Spleen (tissue), 11 donors: Measurements from ENCODE around the gene DSCAML1. TPM values are rescaled to one million over a fixed set of nuclear protein-coding genes. Genes with fewer than 3 reads are reported as not detected.

Source experiments
- DNase-seq: peaks from one replicate; pipeline ENCODE4 v3.0.0-alpha.2; 2020
- H3K27ac ChIP-seq, 8 donors: fragments of 200-600 bp; sonication (generic) in 7 of 8; 1 replicate in 4 of 8; 2 replicates in 4 of 8; pipeline versions ENCODE4 v1.5.0 to v1.8.0; 2016 to 2021; ENCODE audit warnings: inconsistent platforms in 4 of 8, mild to moderate bottlenecking in 4 of 8, moderate library complexity in 1 of 8
- H3K27me3 ChIP-seq, 7 donors: fragments of 200-600 bp; sonication (generic) in 6 of 7; replicated peaks in 1 of 7; 1 replicate in 4 of 7; 2 replicates in 3 of 7; pipeline versions ENCODE4 v1.5.0 to v1.8.0; 2016 to 2021; ENCODE audit warnings: inconsistent platforms in 3 of 7, mild to moderate bottlenecking in 1 of 7
- H3K36me3 ChIP-seq, 6 donors: fragments of 200-600 bp; sonication (generic) in 5 of 6; 1 replicate in 4 of 6; 2 replicates in 2 of 6; pipeline versions ENCODE4 v1.5.0 to v1.8.0; 2016 to 2021; ENCODE audit warnings: inconsistent platforms in 2 of 6
- H3K4me1 ChIP-seq, 6 donors: fragments of 200-600 bp; sonication (generic) in 5 of 6; 1 replicate in 3 of 6; 2 replicates in 3 of 6; pipeline versions ENCODE4 v1.5.0 to v1.8.0; 2016 to 2021; ENCODE audit warnings: inconsistent platforms in 3 of 6
- H3K4me3 ChIP-seq, 8 donors: fragments of 200-600 bp; sonication (generic) in 7 of 8; 1 replicate in 4 of 8; 2 replicates in 4 of 8; pipeline versions ENCODE4 v1.5.0 to v1.8.0; 2016 to 2021; ENCODE audit warnings: inconsistent platforms in 4 of 8, mild to moderate bottlenecking in 4 of 8, moderate library complexity in 2 of 8
- H3K9me3 ChIP-seq, 8 donors: fragments of 200-600 bp; sonication (generic) in 7 of 8; 1 replicate in 4 of 8; 2 replicates in 4 of 8; pipeline versions ENCODE4 v1.5.0 to v1.8.0; 2016 to 2021; ENCODE audit warnings: inconsistent platforms in 4 of 8
- POLR2A ChIP-seq, 3 donors: fragments of 450-650 bp; IDR thresholded peaks; one replicate each; pipeline ENCODE4 v1.5.1; 2017; ENCODE audit warnings: antibody characterized with exemption in 3 of 3, mild to moderate bottlenecking in 1 of 3
- POLR2AphosphoS5 ChIP-seq, 3 donors: sonication (generic); formaldehyde crosslinking; IDR thresholded peaks; one replicate each; pipeline ENCODE4 v1.5.1; 2017; ENCODE audit warnings: antibody characterized with exemption in 3 of 3
- WGBS, 5 donors: extraction: QIAGEN DNeasy Blood & Tissue Kit in 3 of 5; methylation state at CpG; one replicate each; pipeline versions ENCODE4 v1.1.5 to v1.1.7; 2013 to 2018; 5-methylcytosine and 5-hydroxymethylcytosine counted together
- intact Hi-C: fragments of 100-400 bp; cut with DNase I; formaldehyde crosslinking; loops from one replicate; pipeline ENCODE4 v1.15.0; 2023; ENCODE audit warnings: low total_unique reads
- polyA plus RNA-seq, 3 donors: library from polyadenylated mRNA; stranded (reverse); fragments of 200-250 nt; gene quantifications; one replicate each; pipeline ENCODE4 v1.2.1, GENCODE V29; 2013
- total RNA-seq, 7 donors: library from RNA; depleted of rRNA in 3 of 7; stranded (reverse); fragments of >200 nt in 3 of 7; fragmentation: NEBNext Ultra II Directional in 4 of 7; extraction: Animal tissue kit (Norgen Biotek cat#: 25700) in 4 of 7; gene quantifications; one replicate each; pipeline versions ENCODE4 v1.1.0 to v1.2.1, GENCODE V29; 2016 to 2021
- TF ChIP-seq, protein P1 (sequence below), 11 experiments: fragments of 200-600 bp in 7 of 11; fragments of 450-650 bp in 4 of 11; sonication (generic) in 4 of 11; IDR thresholded peaks in 8 of 11; conservative IDR thresholded peaks in 3 of 11; 1 replicate in 7 of 11; 2 replicates in 4 of 11; pipeline versions ENCODE4 v1.4.0 to v1.8.0; 2016 to 2021; ENCODE audit warnings: antibody characterized with exemption in 11 of 11, inconsistent platforms in 4 of 11, mild to moderate bottlenecking in 1 of 11
- donor health status: healthy with polysubstance abuse.
- donor health status: DM: no; HTN: no; CAD: no; lungs with moderate emphysema.
- donor health status: DM: no; HTN: no; CAD: no.
- donor health status: Bipolar disorder and iron deficiency.
- donor health status: healthy.
- donor health status: DM: no; HTN: no; CAD: no.
- donor health status: DM: yes; HTN: yes; CAD: no.

The DSCAML1 gene
- total and polyA plus RNA-seq, 10 donors = 0.07 to 10.7 (median 2.3) TPM

DNA sequence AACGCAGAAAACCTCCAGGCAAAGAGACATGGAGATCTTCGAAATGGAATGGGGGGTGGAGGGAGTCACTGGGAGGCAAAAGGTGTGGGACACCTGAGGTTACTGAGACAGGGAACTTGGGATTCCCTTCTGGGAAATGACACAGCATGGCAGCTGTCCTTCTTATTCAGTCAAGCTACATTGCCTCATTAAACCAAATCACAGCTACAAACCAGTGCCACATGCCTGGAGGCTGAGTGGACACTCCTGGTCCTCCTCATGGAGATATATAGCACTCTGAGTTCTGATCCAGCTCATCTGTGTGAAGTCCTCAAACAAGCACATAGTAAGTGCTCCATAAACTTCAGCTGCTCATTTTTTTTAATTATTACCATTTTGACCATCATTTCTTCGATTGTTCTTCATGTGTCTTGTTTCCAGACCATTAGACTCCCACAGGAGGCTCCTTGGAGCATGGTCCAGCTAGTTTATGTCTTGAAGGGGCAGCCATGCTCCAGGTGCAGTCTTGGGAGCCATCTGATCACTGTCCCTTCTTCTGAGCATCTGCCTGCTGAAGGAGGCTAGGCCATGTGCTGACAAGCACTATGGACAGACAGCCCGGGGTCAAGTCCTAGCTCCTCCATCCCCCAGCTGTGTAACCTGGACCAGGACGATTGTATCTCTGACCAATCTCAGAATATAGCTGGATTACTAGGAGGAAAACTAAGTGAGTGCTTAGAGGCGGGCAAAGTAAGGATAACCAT is 37.2 kb upstream of the DSCAML1 start:
- no peaks in the 10 kb centered on the region for H3K9me3 ChIP-seq
- H3K4me1 ChIP-seq = peaks cover 8 to 63% (median 24%) of the 10 kb centered on the region in 6 donors
- no peak overlapping the region for H3K4me3 ChIP-seq
- no peak overlapping the region for H3K27ac ChIP-seq
- H3K36me3 ChIP-seq = peaks cover 0 to 34% (median 4%) of the 10 kb centered on the region in 6 donors
- no peak for TF ChIP-seq POLR2AphosphoS5 (IDR thresholded peaks at IDR 0.05)
- TF ChIP-seq, protein P1, sequence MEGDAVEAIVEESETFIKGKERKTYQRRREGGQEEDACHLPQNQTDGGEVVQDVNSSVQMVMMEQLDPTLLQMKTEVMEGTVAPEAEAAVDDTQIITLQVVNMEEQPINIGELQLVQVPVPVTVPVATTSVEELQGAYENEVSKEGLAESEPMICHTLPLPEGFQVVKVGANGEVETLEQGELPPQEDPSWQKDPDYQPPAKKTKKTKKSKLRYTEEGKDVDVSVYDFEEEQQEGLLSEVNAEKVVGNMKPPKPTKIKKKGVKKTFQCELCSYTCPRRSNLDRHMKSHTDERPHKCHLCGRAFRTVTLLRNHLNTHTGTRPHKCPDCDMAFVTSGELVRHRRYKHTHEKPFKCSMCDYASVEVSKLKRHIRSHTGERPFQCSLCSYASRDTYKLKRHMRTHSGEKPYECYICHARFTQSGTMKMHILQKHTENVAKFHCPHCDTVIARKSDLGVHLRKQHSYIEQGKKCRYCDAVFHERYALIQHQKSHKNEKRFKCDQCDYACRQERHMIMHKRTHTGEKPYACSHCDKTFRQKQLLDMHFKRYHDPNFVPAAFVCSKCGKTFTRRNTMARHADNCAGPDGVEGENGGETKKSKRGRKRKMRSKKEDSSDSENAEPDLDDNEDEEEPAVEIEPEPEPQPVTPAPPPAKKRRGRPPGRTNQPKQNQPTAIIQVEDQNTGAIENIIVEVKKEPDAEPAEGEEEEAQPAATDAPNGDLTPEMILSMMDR (IDR thresholded peaks at IDR 0.05 in 8 of 11, conservative IDR thresholded peaks at IDR 0.05 in 3 of 11) = no peak
- no peak for TF ChIP-seq POLR2A (IDR thresholded peaks at IDR 0.05)
- DNase-seq = peak; percentile 31
- H3K27me3 ChIP-seq = no peaks in the 10 kb centered on the region
- intact Hi-C loops = no loop called here
- 85 to 95% (median 88%) methylated on average over 6 of the region's 6 CpGs for WGBS, 5 donors

DNA sequence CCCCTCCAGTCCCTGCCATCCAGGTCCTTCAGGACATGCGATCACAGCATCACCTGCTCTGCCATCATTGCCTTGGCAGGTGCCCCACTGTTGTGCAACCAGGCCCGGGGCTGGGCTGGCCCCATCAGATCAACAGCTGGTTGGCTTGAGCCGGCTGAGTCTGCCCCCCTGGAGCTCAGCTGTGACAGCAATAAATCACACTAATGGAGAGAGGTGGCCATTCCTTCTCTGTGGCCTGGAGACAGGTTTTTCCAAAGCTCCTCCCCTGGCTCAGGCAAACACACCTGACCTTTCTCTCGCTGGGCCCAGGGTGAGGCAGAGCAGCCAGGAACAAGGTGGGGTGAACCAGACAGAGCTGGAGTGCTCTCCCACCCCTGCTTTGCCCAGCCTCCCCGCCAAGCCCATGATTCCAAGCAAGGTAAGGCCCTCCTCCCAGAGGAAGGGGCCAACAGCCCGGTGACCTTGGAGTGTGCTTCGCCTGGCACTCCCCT is 36.4 kb upstream of the DSCAML1 start:
- peak; percentile 69 for DNase-seq
- 60 to 78% (median 68%) methylated on average over 5 to 7 of the region's 7 CpGs for WGBS, 5 donors
- peaks cover 0 to 26% (median 1%) of the 10 kb centered on the region in 6 donors for H3K36me3 ChIP-seq
- intact Hi-C loops = no loop called here
- H3K27ac ChIP-seq = no peak overlapping the region
- H3K9me3 ChIP-seq = no peaks in the 10 kb centered on the region
- TF ChIP-seq POLR2AphosphoS5 (IDR thresholded peaks at IDR 0.05) = peak in 2 of 3 donors; percentile 18 to 37
- TF ChIP-seq, protein P1 (IDR thresholded peaks at IDR 0.05 in 8 of 11, conservative IDR thresholded peaks at IDR 0.05 in 3 of 11) = no peak
- H3K27me3 ChIP-seq = peaks cover 0 to 4% (median 0%) of the 10 kb centered on the region in 7 donors
- H3K4me3 ChIP-seq = no peak overlapping the region
- peaks cover 14 to 71% (median 32%) of the 10 kb centered on the region in 6 donors for H3K4me1 ChIP-seq

DNA sequence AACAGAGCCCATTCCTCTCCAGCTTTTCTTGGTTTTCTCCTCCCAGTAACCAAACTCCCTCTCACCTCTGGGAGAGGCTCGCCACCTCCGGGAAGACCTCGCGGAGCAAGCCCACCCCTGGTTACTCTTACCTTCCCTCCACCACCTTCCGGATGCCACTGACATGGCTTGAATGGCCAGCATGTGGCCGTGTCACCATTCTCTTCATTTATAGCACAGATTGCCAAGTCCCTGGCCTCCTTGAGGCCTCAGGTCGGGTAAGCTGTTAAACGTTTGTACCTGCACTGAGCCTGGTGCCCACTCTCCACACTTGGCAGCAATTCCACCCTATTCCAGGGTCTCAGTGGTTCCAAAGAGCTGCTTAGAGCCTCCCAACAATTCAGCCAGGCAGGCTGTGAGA is 35.5 kb upstream of the DSCAML1 start:
- Histone ChIP-seq H3K4me3 (no peak overlapping the region), H3K4me1 (peaks cover 17 to 81% (median 40%) of the 10 kb centered on the region in 6 donors), H3K9me3 (no peaks in the 10 kb centered on the region), H3K27ac (no peak overlapping the region), H3K27me3 (peaks cover 0 to 8% (median 0%) of the 10 kb centered on the region in 7 donors), H3K36me3 (peaks cover 0 to 17% (median 0%) of the 10 kb centered on the region in 6 donors)
- WGBS, 5 donors = 91 to 94% (median 93%) methylated on average over 8 of the region's 8 CpGs
- intact Hi-C loops = no loop called here
- DNase-seq = peak; percentile 39
- no peak for TF ChIP-seq POLR2A (IDR thresholded peaks at IDR 0.05)
- TF ChIP-seq POLR2AphosphoS5 (IDR thresholded peaks at IDR 0.05) = no peak
- TF ChIP-seq, protein P1 (IDR thresholded peaks at IDR 0.05 in 8 of 11, conservative IDR thresholded peaks at IDR 0.05 in 3 of 11) = no peak
